IMR-90 (cell line): ENCODE measurements around the gene CPEB3. TPM values are rescaled to one million over a fixed set of nuclear protein-coding genes. Genes with fewer than 3 reads are reported as not detected.

ENCODE experiments used
- ATAC-seq: fragments of 200-7000 bp; cut with Tn5 transposase; 2 replicates; pipeline ENCODE4 v1.9.1; 2020; ENCODE audit warnings: low read depth, mild to moderate bottlenecking, moderate library complexity
- BruUV-seq: library from RNA; stranded (reverse); fragments of 400-500 nt; replicated peaks from 2 replicates; lab custom pipeline; 2021; lab: Mats Ljungman, UMichigan
- CTCF ChIA-PET: fragments of 300-600 bp; formaldehyde crosslinking; extraction: SDS; loops from one replicate; lab custom pipeline; 2021; ENCODE audit warnings: antibody characterized with exemption; lab: Yijun Ruan, JAX
- POLR2A ChIA-PET: fragments of 300-600 bp; sonication (Branson Sonifier 250); formaldehyde crosslinking; loops from one replicate; lab custom pipeline; 2022; ENCODE audit warnings: antibody characterized with exemption; ENCODE audit not compliant: unreplicated experiment; lab: Charles Lee
- DNase-seq: peaks from one replicate; pipeline ENCODE4 v3.0.0; 2013
- H2AFZ ChIP-seq: replicated peaks from 2 replicates; pipeline ENCODE3; 2013; ENCODE audit warnings: low read length, mild to moderate bottlenecking; ENCODE audit not compliant: poor library complexity
- H2AK5ac ChIP-seq: 2 replicates; pipeline ENCODE4 v1.6.1; 2013; ENCODE audit warnings: low read depth, low read length, inconsistent platforms
- H2AK9ac ChIP-seq: replicated peaks from 2 replicates; pipeline ENCODE3; 2013; ENCODE audit warnings: mild to moderate bottlenecking, low read depth, low read length, moderate library complexity; ENCODE audit not compliant: poor library complexity
- H2BK120ac ChIP-seq: 2 replicates; pipeline ENCODE4 v1.6.1; 2013; ENCODE audit warnings: low read depth, low read length, inconsistent platforms
- H2BK15ac ChIP-seq: 3 replicates; pipeline ENCODE4 v1.6.1; 2013; ENCODE audit warnings: low read depth, low read length, inconsistent platforms
- H2BK20ac ChIP-seq: 2 replicates; pipeline ENCODE4 v1.6.1; 2013; ENCODE audit warnings: low read depth, mild to moderate bottlenecking, inconsistent platforms, low read length, moderate library complexity
- H2BK5ac ChIP-seq: 2 replicates; pipeline ENCODE4 v1.6.1; 2013; ENCODE audit warnings: mild to moderate bottlenecking, low read depth, low read length, inconsistent platforms; ENCODE audit not compliant: poor library complexity, severe bottlenecking
- H3K14ac ChIP-seq: replicated peaks from 2 replicates; pipeline ENCODE4 v1.6.1; 2013; ENCODE audit warnings: low read depth, low read length, inconsistent platforms
- H3K18ac ChIP-seq: 2 replicates; pipeline ENCODE4 v1.6.1; 2013; ENCODE audit warnings: low read depth, low read length, control low read depth
- H3K23ac ChIP-seq: 2 replicates; pipeline ENCODE4 v1.6.1; 2013; ENCODE audit warnings: low read depth, low read length, inconsistent platforms
- H3K27ac ChIP-seq: 2 replicates; pipeline ENCODE4 v1.5.1; 2013; ENCODE audit warnings: mild to moderate bottlenecking, control low read depth, low read length; ENCODE audit not compliant: insufficient read depth
- H3K27me3 ChIP-seq: 2 replicates; pipeline ENCODE4 v1.6.1; 2013; ENCODE audit warnings: low read length; ENCODE audit not compliant: control insufficient read depth, insufficient read depth
- H3K36me3 ChIP-seq: 2 replicates; pipeline ENCODE4 v1.6.1; 2013; ENCODE audit warnings: low read length, mixed read lengths; ENCODE audit not compliant: control insufficient read depth, insufficient read depth
- H3K4ac ChIP-seq: 2 replicates; pipeline ENCODE4 v1.6.1; 2013; ENCODE audit warnings: low read depth, low read length, inconsistent platforms
- H3K4me1 ChIP-seq: 2 replicates; pipeline ENCODE4 v1.6.1; 2013; ENCODE audit warnings: low read length, mixed read lengths; ENCODE audit not compliant: control insufficient read depth, insufficient read depth
- H3K4me2 ChIP-seq: 2 replicates; pipeline ENCODE4 v1.6.1; 2013; ENCODE audit warnings: low read depth, mild to moderate bottlenecking, control low read depth, low read length, moderate library complexity
- H3K4me3 ChIP-seq: 2 replicates; pipeline ENCODE4 v1.5.1; 2013; ENCODE audit warnings: low read depth, mild to moderate bottlenecking, control low read depth, low read length, moderate library complexity; ENCODE audit not compliant: insufficient read depth
- H3K56ac ChIP-seq: 2 replicates; pipeline ENCODE4 v1.6.1; 2013; ENCODE audit warnings: low read length, inconsistent platforms; ENCODE audit not compliant: insufficient read depth; ENCODE audit errors: extremely low read depth
- H3K79me1 ChIP-seq, 2 experiments: 2 replicates each; pipeline ENCODE4 v1.6.1; 2013; ENCODE audit warnings: low read length in 2 of 2, inconsistent platforms in 1 of 2, low read depth in 1 of 2
- H3K9ac ChIP-seq: 2 replicates; pipeline ENCODE4 v1.6.1; 2013; ENCODE audit warnings: low read depth, low read length, control low read depth
- H3K9me1 ChIP-seq: 2 replicates; pipeline ENCODE4 v1.6.1; 2013; ENCODE audit warnings: low read length, inconsistent platforms; ENCODE audit not compliant: insufficient read depth
- H3K9me3 ChIP-seq: 2 replicates; pipeline ENCODE4 v1.6.1; 2013; ENCODE audit warnings: low read length; ENCODE audit not compliant: control insufficient read depth, insufficient read depth
- H4K20me1 ChIP-seq: 2 replicates; pipeline ENCODE4 v1.6.1; 2013; ENCODE audit warnings: low read length, inconsistent platforms; ENCODE audit not compliant: insufficient read depth
- H4K5ac ChIP-seq: 2 replicates; pipeline ENCODE4 v1.6.1; 2013; ENCODE audit warnings: mild to moderate bottlenecking, low read depth, low read length, control low read depth
- H4K8ac ChIP-seq, 2 experiments: 2 replicates each; pipeline ENCODE4 v1.6.1; 2013; ENCODE audit warnings: low read depth in 2 of 2, low read length in 2 of 2, control low read depth in 1 of 2, inconsistent platforms in 1 of 2
- H4K91ac ChIP-seq: 2 replicates; pipeline ENCODE4 v1.6.1; 2013; ENCODE audit warnings: low read depth, low read length, inconsistent platforms; ENCODE audit not compliant: insufficient read depth
- CEBPB ChIP-seq: IDR thresholded peaks from 2 replicates; pipeline ENCODE4 v1.6.1; 2012; ENCODE audit warnings: low read depth, low read length, improper control_type of control experiment
- MAFK ChIP-seq: IDR thresholded peaks from 2 replicates; pipeline ENCODE4 v1.6.1; 2012; ENCODE audit warnings: low read depth, low read length, improper control_type of control experiment
- dilution Hi-C: fragments of 300-500 bp; cut with HindIII; formaldehyde crosslinking; loops from one replicate; pipeline ENCODE4 v1.14.3; 2018; ENCODE audit warnings: low sequenced_read_pairs; ENCODE audit not compliant: unreplicated experiment
- in situ Hi-C: fragments of 300-500 bp; cut with MboI; formaldehyde crosslinking; loops from 3 replicates; pipeline ENCODE4 v1.14.3; 2019; ENCODE audit warnings: low sequenced_read_pairs, inconsistent platforms, mixed read lengths
- intact Hi-C: fragments of 100-400 bp; cut with micrococcal nuclease; formaldehyde crosslinking; loops from 2 replicates; pipeline ENCODE4 v1.10.0; 2022
- polyA plus RNA-seq, 3 experiments: library from polyadenylated mRNA; depleted of rRNA; stranded (reverse); fragments of >200 nt; gene quantifications; 2 replicates each; pipeline ENCODE4 v1.2.3, GENCODE V29; 2012; ENCODE audit warnings: low replicate concordance in 1 of 3
- total RNA-seq: library from RNA; depleted of rRNA; stranded (reverse); fragments of >200 nt; gene quantifications from 2 replicates; pipeline ENCODE4 v1.2.3, GENCODE V29; 2012

CPEB3 gene
- total and polyA plus RNA-seq, 2 of the 4 experiments (the other 2 are of a cell fraction), result 0.18 to 0.36 TPM

DNA sequence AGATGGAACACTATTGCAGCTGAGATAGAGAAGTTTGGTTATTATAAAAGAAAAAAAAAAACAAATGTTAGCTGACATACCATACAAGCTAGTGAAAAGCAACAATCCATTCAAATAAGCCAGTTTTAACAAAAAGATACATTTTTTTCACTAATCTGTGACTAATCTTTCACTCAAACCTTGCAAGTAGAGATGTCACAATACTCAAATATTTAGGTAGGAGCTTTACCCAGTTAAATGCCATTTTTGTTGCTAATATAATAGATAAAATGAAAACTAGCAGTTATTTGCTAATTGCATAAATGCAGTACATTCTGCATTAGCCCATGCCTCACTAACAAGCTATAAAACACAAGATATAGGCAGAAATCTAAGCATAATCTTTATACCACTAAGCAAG is 243.7 kb downstream of the CPEB3 start:
- peak; percentile 16 for DNase-seq
- CTCF ChIA-PET, result interaction anchor here (1.2 kb wide), 1 partner anchor 13 kb away, joined by 4 read pairs; no protein-coding TSS in a partner anchor

More for the DNA sequence above, 243.7 kb downstream of the CPEB3 start:
- no peak overlapping the region for H2AK9ac ChIP-seq
- H3K36me3 ChIP-seq, result no peaks in the 10 kb centered on the region
- H3K9me3 ChIP-seq, result no peaks in the 10 kb centered on the region
- POLR2A ChIA-PET, result interaction anchor here (0.7 kb wide), 1 partner anchor 24 kb away, joined by 7 read pairs; no protein-coding TSS in a partner anchor
- no peak overlapping the region for H4K91ac ChIP-seq
- no TSS peak for BruUV-seq
- in situ Hi-C loops, result no loop called here
- no peak overlapping the region for H3K23ac ChIP-seq
- H2AFZ ChIP-seq, result no peak overlapping the region
- H4K8ac ChIP-seq, result no peak overlapping the region
- no peak overlapping the region for H2BK5ac ChIP-seq
- H2AK5ac ChIP-seq, result no peak overlapping the region
- H3K9me1 ChIP-seq, result peaks cover 3% of the 10 kb centered on the region; the same call in 1 of the 2 replicates
- no peak overlapping the region for H3K4me2 ChIP-seq
- no peaks in the 10 kb centered on the region for H3K27me3 ChIP-seq
- no peak overlapping the region for H3K27ac ChIP-seq
- TF ChIP-seq CEBPB (peak; percentile 50), MAFK (no peak)
- no peak overlapping the region for H3K9ac ChIP-seq
- no peaks in the 10 kb centered on the region for H4K20me1 ChIP-seq
- H3K14ac ChIP-seq, result no peak overlapping the region
- no peak overlapping the region for H2BK15ac ChIP-seq
- intact Hi-C loops, result no loop called here
- H2BK120ac ChIP-seq, result no peak overlapping the region
- H4K5ac ChIP-seq, result no peak overlapping the region
- H3K4ac ChIP-seq, result no peak overlapping the region
- H3K4me1 ChIP-seq, result no peaks in the 10 kb centered on the region; the same call in 1 of the 2 replicates
- H3K18ac ChIP-seq, result no peak overlapping the region
- dilution Hi-C loops, result no loop called here
- no peak overlapping the region for H3K4me3 ChIP-seq
- no peak for ATAC-seq
- no peak overlapping the region for H3K56ac ChIP-seq
- no peak overlapping the region for H2BK20ac ChIP-seq
- no peaks in the 10 kb centered on the region for H3K79me1 ChIP-seq
